Measurements from ENCODE around the gene ZKSCAN7. TPM values are rescaled to one million over a fixed set of nuclear protein-coding genes. Genes with fewer than 3 reads are reported as not detected.
"Not testable (repeated sequence)": the region's sequence is repeated elsewhere in the genome, so short reads cannot be mapped to it uniquely, and the experiment has no call there.

The ZKSCAN7 gene
- total RNA-seq, 6 donors from 2014 or later, result 2.9 to 13.6 (median 3.5) TPM

DNA sequence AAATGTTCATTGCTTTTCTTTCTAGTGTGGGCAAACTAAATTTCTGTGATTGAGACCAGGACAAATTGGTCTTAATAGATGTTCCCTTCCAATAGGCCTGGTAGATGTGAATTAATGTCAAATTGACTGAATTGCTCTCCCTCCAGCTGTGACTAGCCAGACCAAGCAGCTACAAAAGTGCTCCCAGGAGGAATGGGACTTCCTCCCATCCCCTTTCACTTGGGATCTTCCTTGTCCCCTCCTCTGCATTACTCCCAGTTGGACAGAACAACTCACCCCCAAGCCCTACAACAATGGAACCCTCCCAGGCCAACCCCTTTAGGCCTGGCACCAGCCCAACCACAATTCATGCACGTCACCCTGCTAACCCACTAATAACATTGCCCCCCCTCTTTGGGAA, 19.6 kb upstream of the ZKSCAN7 start:
- no peaks in the 10 kb centered on the region for H3K36me3 ChIP-seq
- no peak for DNase-seq
- no peaks in the 10 kb centered on the region for H3K27me3 ChIP-seq
- H3K4me1 ChIP-seq, result no peaks in the 10 kb centered on the region
- TF ChIP-seq POLR2A (IDR thresholded peaks at IDR 0.05), result no peak
- TF ChIP-seq EP300 (IDR thresholded peaks at IDR 0.05), result no peak
- no peak for TF ChIP-seq POLR2AphosphoS5 (IDR thresholded peaks at IDR 0.05)
- TF ChIP-seq, protein P1, sequence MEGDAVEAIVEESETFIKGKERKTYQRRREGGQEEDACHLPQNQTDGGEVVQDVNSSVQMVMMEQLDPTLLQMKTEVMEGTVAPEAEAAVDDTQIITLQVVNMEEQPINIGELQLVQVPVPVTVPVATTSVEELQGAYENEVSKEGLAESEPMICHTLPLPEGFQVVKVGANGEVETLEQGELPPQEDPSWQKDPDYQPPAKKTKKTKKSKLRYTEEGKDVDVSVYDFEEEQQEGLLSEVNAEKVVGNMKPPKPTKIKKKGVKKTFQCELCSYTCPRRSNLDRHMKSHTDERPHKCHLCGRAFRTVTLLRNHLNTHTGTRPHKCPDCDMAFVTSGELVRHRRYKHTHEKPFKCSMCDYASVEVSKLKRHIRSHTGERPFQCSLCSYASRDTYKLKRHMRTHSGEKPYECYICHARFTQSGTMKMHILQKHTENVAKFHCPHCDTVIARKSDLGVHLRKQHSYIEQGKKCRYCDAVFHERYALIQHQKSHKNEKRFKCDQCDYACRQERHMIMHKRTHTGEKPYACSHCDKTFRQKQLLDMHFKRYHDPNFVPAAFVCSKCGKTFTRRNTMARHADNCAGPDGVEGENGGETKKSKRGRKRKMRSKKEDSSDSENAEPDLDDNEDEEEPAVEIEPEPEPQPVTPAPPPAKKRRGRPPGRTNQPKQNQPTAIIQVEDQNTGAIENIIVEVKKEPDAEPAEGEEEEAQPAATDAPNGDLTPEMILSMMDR (IDR thresholded peaks at IDR 0.05), result no peak
- no peak for ATAC-seq (ENCODE audit: low FRiP score in 2 of 2)
- 0 to 9% methylated on average over 1 of the region's 1 CpG for WGBS, 2 donors
- no peak overlapping the region for H3K27ac ChIP-seq
- H3K9me3 ChIP-seq, result no peaks in the 10 kb centered on the region
- no peak overlapping the region for H3K4me3 ChIP-seq

GRCh38 chr3:44544811-44545210, 10.2 kb upstream of the ZKSCAN7 start:
- DNase-seq; H3K4me3 ChIP-seq; H3K27ac ChIP-seq; H3K36me3 ChIP-seq; ATAC-seq (ENCODE audit: low FRiP score in 2 of 2); H3K4me1 ChIP-seq; H3K27me3 ChIP-seq; H3K9me3 ChIP-seq: not testable (repeated sequence)
- 53 to 60% methylated on average over 1 of the region's 1 CpG for WGBS, 2 donors

DNA sequence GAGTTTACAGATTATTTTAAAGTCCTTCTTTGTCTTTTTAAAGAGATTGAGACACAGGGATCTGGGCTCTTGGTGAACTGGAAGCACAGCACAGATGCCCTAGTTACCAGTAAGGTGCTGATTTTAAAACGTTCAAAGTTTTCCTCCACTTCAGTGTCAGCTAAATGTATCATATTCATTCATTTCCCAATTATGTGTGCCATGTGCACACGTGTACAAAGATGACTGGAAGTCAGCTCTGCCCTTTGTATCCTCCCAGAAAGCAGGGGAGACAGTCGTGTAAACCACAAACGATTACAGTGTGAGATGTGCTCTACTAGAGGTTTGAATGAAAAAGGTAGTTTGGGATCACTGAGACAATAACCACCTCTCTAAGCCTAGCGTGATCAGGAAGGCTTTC, 730 bp downstream of the ZKSCAN7 start:
- Histone ChIP-seq H3K9me3 (no peaks in the 10 kb centered on the region), H3K36me3 (peaks cover 0 to 5% (median 0%) of the 10 kb centered on the region in 4 donors), H3K4me3 (peak overlapping the region; percentile 47 to 87 (median 64)), H3K27ac (peak overlapping the region in 2 of 4 donors; percentile 63 to 74), H3K4me1 (peaks cover 10 to 14% (median 12%) of the 10 kb centered on the region in 4 donors), H3K27me3 (no peaks in the 10 kb centered on the region)
- WGBS, 2 donors, result 12 to 13% methylated on average over 5 of the region's 5 CpGs
- no peak for TF ChIP-seq POLR2AphosphoS5 (IDR thresholded peaks at IDR 0.05)
- TF ChIP-seq, protein P1 (IDR thresholded peaks at IDR 0.05), result no peak
- no peak for TF ChIP-seq POLR2A (IDR thresholded peaks at IDR 0.05)
- TF ChIP-seq EP300 (IDR thresholded peaks at IDR 0.05), result no peak
- ATAC-seq (ENCODE audit: low FRiP score in 2 of 2), result no peak
- no peak for DNase-seq

DNA sequence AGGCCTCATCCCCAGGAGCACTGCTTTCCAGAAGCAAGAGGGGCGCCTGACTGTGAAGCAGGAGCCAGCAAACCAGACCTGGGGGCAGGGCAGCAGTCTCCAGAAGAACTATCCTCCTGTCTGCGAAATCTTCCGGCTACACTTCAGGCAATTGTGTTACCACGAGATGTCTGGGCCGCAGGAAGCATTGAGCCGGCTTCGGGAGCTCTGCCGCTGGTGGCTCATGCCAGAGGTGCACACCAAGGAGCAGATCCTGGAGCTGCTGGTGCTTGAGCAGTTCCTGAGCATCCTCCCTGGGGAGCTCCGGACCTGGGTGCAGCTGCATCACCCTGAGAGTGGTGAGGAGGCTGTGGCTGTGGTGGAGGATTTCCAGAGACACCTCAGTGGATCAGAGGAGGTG, 2.1 kb downstream of the ZKSCAN7 start:
- no peak for DNase-seq
- 98% methylated on average over 9 of the region's 9 CpGs; no CpG with 5 or more reads in 1 of the 2 donors for WGBS, 2 donors
- no peak overlapping the region for H3K4me3 ChIP-seq
- peaks cover 0 to 13% (median 2%) of the 10 kb centered on the region in 4 donors for H3K36me3 ChIP-seq
- no peaks in the 10 kb centered on the region for H3K27me3 ChIP-seq
- ATAC-seq (ENCODE audit: low FRiP score in 2 of 2), result no peak
- no peak for TF ChIP-seq POLR2A (IDR thresholded peaks at IDR 0.05)
- H3K4me1 ChIP-seq, result peaks cover 10 to 14% (median 12%) of the 10 kb centered on the region in 4 donors
- H3K27ac ChIP-seq, result no peak overlapping the region
- peaks cover 0 to 6% (median 5%) of the 10 kb centered on the region in 4 donors for H3K9me3 ChIP-seq

DNA sequence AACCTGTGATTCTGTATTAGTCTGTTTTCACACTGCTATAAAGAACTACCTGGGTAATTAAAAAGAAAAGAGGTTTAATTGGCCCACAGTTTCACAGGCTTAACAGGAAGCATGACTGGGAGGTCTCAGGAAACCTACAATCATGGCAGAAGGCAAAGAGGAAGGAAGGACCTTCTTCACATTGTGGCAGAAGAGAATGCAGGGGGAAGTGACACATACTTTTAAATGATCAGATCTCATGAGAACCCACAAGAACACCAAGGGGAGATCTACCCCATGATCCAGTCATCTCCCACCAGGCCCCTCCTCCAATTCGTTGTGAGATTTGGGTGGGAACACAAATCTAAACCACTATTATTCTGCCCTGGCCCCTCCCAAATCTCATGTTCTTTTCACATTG, 6.1 kb downstream of the ZKSCAN7 start:
- Histone ChIP-seq H3K4me3 (no peak overlapping the region), H3K4me1 (peaks cover 3 to 5% (median 4%) of the 10 kb centered on the region in 4 donors), H3K9me3 (peaks cover 0 to 10% (median 6%) of the 10 kb centered on the region in 4 donors), H3K27ac (no peak overlapping the region), H3K36me3 (peaks cover 0 to 23% (median 9%) of the 10 kb centered on the region in 4 donors), H3K27me3 (no peaks in the 10 kb centered on the region)
- DNase-seq, result no peak
- ATAC-seq (ENCODE audit: low FRiP score in 2 of 2), result no peak
- WGBS, 2 donors, result 85 to 96% methylated on average over 1 of the region's 1 CpG
- no peak for TF ChIP-seq POLR2A (IDR thresholded peaks at IDR 0.05)
- TF ChIP-seq, protein P1 (IDR thresholded peaks at IDR 0.05), result no peak
- TF ChIP-seq EP300 (IDR thresholded peaks at IDR 0.05), result no peak
- TF ChIP-seq POLR2AphosphoS5 (IDR thresholded peaks at IDR 0.05), result no peak

DNA sequence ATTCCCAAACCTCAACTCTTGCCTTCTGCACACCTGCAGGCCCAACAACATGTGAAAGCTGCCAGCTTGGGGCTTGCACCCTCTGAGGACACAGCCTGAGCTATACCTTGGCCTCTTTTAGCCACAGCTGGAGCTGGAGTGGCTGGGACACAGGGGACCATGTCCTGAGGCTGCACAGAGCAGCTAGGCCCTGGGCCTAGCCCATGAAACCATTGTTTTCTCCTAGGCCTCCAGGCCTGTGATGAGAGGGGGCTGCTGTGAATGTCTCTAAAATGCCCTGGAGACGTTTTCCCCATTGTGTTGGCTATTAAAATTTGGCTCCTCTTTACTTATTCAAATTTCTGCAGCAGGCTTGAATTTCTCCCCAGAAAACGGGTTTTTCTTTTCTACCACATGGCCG, 7.2 kb downstream of the ZKSCAN7 start:
- Histone ChIP-seq H3K27me3 (no peaks in the 10 kb centered on the region), H3K9me3 (peaks cover 0 to 10% (median 6%) of the 10 kb centered on the region in 4 donors), H3K4me3 (no peak overlapping the region), H3K27ac (no peak overlapping the region), H3K4me1 (no peaks in the 10 kb centered on the region), H3K36me3 (peaks cover 0 to 23% (median 9%) of the 10 kb centered on the region in 4 donors)
- WGBS, 2 donors, result 89 to 98% methylated on average over 3 of the region's 3 CpGs
- TF ChIP-seq POLR2AphosphoS5 (IDR thresholded peaks at IDR 0.05) (no peak), POLR2A (IDR thresholded peaks at IDR 0.05) (no peak), EP300 (IDR thresholded peaks at IDR 0.05) (no peak)
- TF ChIP-seq, protein P1 (IDR thresholded peaks at IDR 0.05), result no peak
- no peak for ATAC-seq (ENCODE audit: low FRiP score in 2 of 2)
- no peak for DNase-seq

Data from upper lobe of left lung (tissue), 6 donors.